IMR-90 (cell line): ENCODE measurements around the gene TRPC4AP. TPM values are rescaled to one million over a fixed set of nuclear protein-coding genes. Genes with fewer than 3 reads are reported as not detected.
"Not testable (repeated sequence)": the region's sequence is repeated elsewhere in the genome, so short reads cannot be mapped to it uniquely, and the experiment has no call there.

Source experiments
- ATAC-seq: fragments of 200-7000 bp; cut with Tn5 transposase; 2 replicates; pipeline ENCODE4 v1.9.1; 2020; ENCODE audit warnings: low read depth, mild to moderate bottlenecking, moderate library complexity
- BruUV-seq: library from RNA; stranded (reverse); fragments of 400-500 nt; replicated peaks from 2 replicates; lab custom pipeline; 2021; lab: Mats Ljungman, UMichigan
- CTCF ChIA-PET: fragments of 300-600 bp; formaldehyde crosslinking; extraction: SDS; loops from one replicate; lab custom pipeline; 2021; ENCODE audit warnings: antibody characterized with exemption; lab: Yijun Ruan, JAX
- POLR2A ChIA-PET: fragments of 300-600 bp; sonication (Branson Sonifier 250); formaldehyde crosslinking; loops from one replicate; lab custom pipeline; 2022; ENCODE audit warnings: antibody characterized with exemption; ENCODE audit not compliant: unreplicated experiment; lab: Charles Lee
- DNase-seq: peaks from one replicate; pipeline ENCODE4 v3.0.0; 2013
- H2AFZ ChIP-seq: replicated peaks from 2 replicates; pipeline ENCODE3; 2013; ENCODE audit warnings: low read length, mild to moderate bottlenecking; ENCODE audit not compliant: poor library complexity
- H2AK5ac ChIP-seq: 2 replicates; pipeline ENCODE4 v1.6.1; 2013; ENCODE audit warnings: low read depth, low read length, inconsistent platforms
- H2AK9ac ChIP-seq: replicated peaks from 2 replicates; pipeline ENCODE3; 2013; ENCODE audit warnings: mild to moderate bottlenecking, low read depth, low read length, moderate library complexity; ENCODE audit not compliant: poor library complexity
- H2BK120ac ChIP-seq: 2 replicates; pipeline ENCODE4 v1.6.1; 2013; ENCODE audit warnings: low read depth, low read length, inconsistent platforms
- H2BK15ac ChIP-seq: 3 replicates; pipeline ENCODE4 v1.6.1; 2013; ENCODE audit warnings: low read depth, low read length, inconsistent platforms
- H2BK20ac ChIP-seq: 2 replicates; pipeline ENCODE4 v1.6.1; 2013; ENCODE audit warnings: low read depth, mild to moderate bottlenecking, inconsistent platforms, low read length, moderate library complexity
- H2BK5ac ChIP-seq: 2 replicates; pipeline ENCODE4 v1.6.1; 2013; ENCODE audit warnings: mild to moderate bottlenecking, low read depth, low read length, inconsistent platforms; ENCODE audit not compliant: poor library complexity, severe bottlenecking
- H3K14ac ChIP-seq: replicated peaks from 2 replicates; pipeline ENCODE4 v1.6.1; 2013; ENCODE audit warnings: low read depth, low read length, inconsistent platforms
- H3K18ac ChIP-seq: 2 replicates; pipeline ENCODE4 v1.6.1; 2013; ENCODE audit warnings: low read depth, low read length, control low read depth
- H3K23ac ChIP-seq: 2 replicates; pipeline ENCODE4 v1.6.1; 2013; ENCODE audit warnings: low read depth, low read length, inconsistent platforms
- H3K27ac ChIP-seq: 2 replicates; pipeline ENCODE4 v1.5.1; 2013; ENCODE audit warnings: mild to moderate bottlenecking, control low read depth, low read length; ENCODE audit not compliant: insufficient read depth
- H3K27me3 ChIP-seq: 2 replicates; pipeline ENCODE4 v1.6.1; 2013; ENCODE audit warnings: low read length; ENCODE audit not compliant: control insufficient read depth, insufficient read depth
- H3K36me3 ChIP-seq: 2 replicates; pipeline ENCODE4 v1.6.1; 2013; ENCODE audit warnings: low read length, mixed read lengths; ENCODE audit not compliant: control insufficient read depth, insufficient read depth
- H3K4ac ChIP-seq: 2 replicates; pipeline ENCODE4 v1.6.1; 2013; ENCODE audit warnings: low read depth, low read length, inconsistent platforms
- H3K4me1 ChIP-seq: 2 replicates; pipeline ENCODE4 v1.6.1; 2013; ENCODE audit warnings: low read length, mixed read lengths; ENCODE audit not compliant: control insufficient read depth, insufficient read depth
- H3K4me2 ChIP-seq: 2 replicates; pipeline ENCODE4 v1.6.1; 2013; ENCODE audit warnings: low read depth, mild to moderate bottlenecking, control low read depth, low read length, moderate library complexity
- H3K4me3 ChIP-seq: 2 replicates; pipeline ENCODE4 v1.5.1; 2013; ENCODE audit warnings: low read depth, mild to moderate bottlenecking, control low read depth, low read length, moderate library complexity; ENCODE audit not compliant: insufficient read depth
- H3K56ac ChIP-seq: 2 replicates; pipeline ENCODE4 v1.6.1; 2013; ENCODE audit warnings: low read length, inconsistent platforms; ENCODE audit not compliant: insufficient read depth; ENCODE audit errors: extremely low read depth
- H3K79me1 ChIP-seq, 2 experiments: 2 replicates each; pipeline ENCODE4 v1.6.1; 2013; ENCODE audit warnings: low read length in 2 of 2, inconsistent platforms in 1 of 2, low read depth in 1 of 2
- H3K9ac ChIP-seq: 2 replicates; pipeline ENCODE4 v1.6.1; 2013; ENCODE audit warnings: low read depth, low read length, control low read depth
- H3K9me1 ChIP-seq: 2 replicates; pipeline ENCODE4 v1.6.1; 2013; ENCODE audit warnings: low read length, inconsistent platforms; ENCODE audit not compliant: insufficient read depth
- H3K9me3 ChIP-seq: 2 replicates; pipeline ENCODE4 v1.6.1; 2013; ENCODE audit warnings: low read length; ENCODE audit not compliant: control insufficient read depth, insufficient read depth
- H4K20me1 ChIP-seq: 2 replicates; pipeline ENCODE4 v1.6.1; 2013; ENCODE audit warnings: low read length, inconsistent platforms; ENCODE audit not compliant: insufficient read depth
- H4K5ac ChIP-seq: 2 replicates; pipeline ENCODE4 v1.6.1; 2013; ENCODE audit warnings: mild to moderate bottlenecking, low read depth, low read length, control low read depth
- H4K8ac ChIP-seq, 2 experiments: 2 replicates each; pipeline ENCODE4 v1.6.1; 2013; ENCODE audit warnings: low read depth in 2 of 2, low read length in 2 of 2, control low read depth in 1 of 2, inconsistent platforms in 1 of 2
- H4K91ac ChIP-seq: 2 replicates; pipeline ENCODE4 v1.6.1; 2013; ENCODE audit warnings: low read depth, low read length, inconsistent platforms; ENCODE audit not compliant: insufficient read depth
- WGBS, 2 experiments: methylation state at CpG; one replicate each; pipeline versions ENCODE4 v1.1.5 to v1.1.7; 2013; ENCODE audit warnings: missing lambda C conversion rate in 2 of 2; ENCODE audit not compliant: insufficient read length in 1 of 2; ENCODE audit errors: extremely low coverage in 2 of 2; 5-methylcytosine and 5-hydroxymethylcytosine counted together
- dilution Hi-C: fragments of 300-500 bp; cut with HindIII; formaldehyde crosslinking; loops from one replicate; pipeline ENCODE4 v1.14.3; 2018; ENCODE audit warnings: low sequenced_read_pairs; ENCODE audit not compliant: unreplicated experiment
- in situ Hi-C: fragments of 300-500 bp; cut with MboI; formaldehyde crosslinking; loops from 3 replicates; pipeline ENCODE4 v1.14.3; 2019; ENCODE audit warnings: low sequenced_read_pairs, inconsistent platforms, mixed read lengths
- intact Hi-C: fragments of 100-400 bp; cut with micrococcal nuclease; formaldehyde crosslinking; loops from 2 replicates; pipeline ENCODE4 v1.10.0; 2022
- polyA plus RNA-seq, 3 experiments: library from polyadenylated mRNA; depleted of rRNA; stranded (reverse); fragments of >200 nt; gene quantifications; 2 replicates each; pipeline ENCODE4 v1.2.3, GENCODE V29; 2012; ENCODE audit warnings: low replicate concordance in 1 of 3
- total RNA-seq: library from RNA; depleted of rRNA; stranded (reverse); fragments of >200 nt; gene quantifications from 2 replicates; pipeline ENCODE4 v1.2.3, GENCODE V29; 2012

Gene TRPC4AP
- total and polyA plus RNA-seq, 2 of the 4 experiments (the other 2 are of a cell fraction): 41.0 to 81.0 TPM

- H3K9me1 ChIP-seq, H3K18ac ChIP-seq, in situ Hi-C loops, DNase-seq, H3K4ac ChIP-seq, H3K14ac ChIP-seq, H3K4me1 ChIP-seq, H2BK20ac ChIP-seq, BruUV-seq, H3K27me3 ChIP-seq, H3K9ac ChIP-seq, H3K56ac ChIP-seq, H4K5ac ChIP-seq, ATAC-seq, H3K4me3 ChIP-seq, H3K4me2 ChIP-seq, H3K27ac ChIP-seq, H2AK9ac ChIP-seq, H2BK5ac ChIP-seq, H2AFZ ChIP-seq, H2BK120ac ChIP-seq, H4K8ac ChIP-seq, H2AK5ac ChIP-seq, H2BK15ac ChIP-seq, H3K23ac ChIP-seq, H4K91ac ChIP-seq, POLR2A ChIA-PET, dilution Hi-C loops, H3K9me3 ChIP-seq: not testable (repeated sequence)
- no CpG with 5 or more reads among the region's 5 CpGs for WGBS, 2 experiments
- Histone ChIP-seq H3K79me1 (peaks cover 13 to 56% of the 10 kb centered on the region in 2 experiments), H4K20me1 (peaks cover 68% of the 10 kb centered on the region), H3K36me3 (peaks cover 16% of the 10 kb centered on the region)
- CTCF ChIA-PET: interaction anchor here (0.6 kb wide), 1 partner anchor 185 kb away, joined by 3 read pairs; no protein-coding TSS in a partner anchor
- intact Hi-C loops: loop anchor here (5.0 kb wide), 1 partner anchor 38 kb away; no protein-coding TSS in a partner anchor
Measured at GRCh38 chr20:35080348-35080642, 12.3 kb downstream of the TRPC4AP start.
